WTC11 (cell line): ENCODE measurements around the gene TNS4. TPM values are rescaled to one million over a fixed set of nuclear protein-coding genes. Genes with fewer than 3 reads are reported as not detected.
A peak's percentile ranks its signal among the peaks of the same experiment; 100 is the strongest.

Experiments
- ATAC-seq: fragments of 200-7000 bp; cut with Tn5 transposase; 2 replicates; pipeline ENCODE4 v1.10.0; 2021; ENCODE audit warnings: mild to moderate bottlenecking, moderate library complexity
- CTCF ChIA-PET: fragments of 300-600 bp; sonication (Branson Sonifier 250); formaldehyde crosslinking; loops from one replicate; lab custom pipeline; 2021; ENCODE audit warnings: antibody characterized with exemption; lab: Charles Lee
- POLR2A ChIA-PET: fragments of 350-600 bp; sonication (Branson Sonifier 250); formaldehyde crosslinking; loops from one replicate; lab custom pipeline; 2021; ENCODE audit warnings: antibody characterized with exemption; lab: Charles Lee
- DNase-seq: peaks from one replicate; pipeline ENCODE4 v3.0.0; 2021; ENCODE audit warnings: low spot score
- H3K27ac Mint-ChIP-seq: 2 replicates; pipeline ENCODE4 v1.8.0; 2021; ENCODE audit warnings: mixed read lengths
- H3K27me3 Mint-ChIP-seq: 2 replicates; pipeline ENCODE4 v1.8.0; 2021; ENCODE audit warnings: low read depth, mild to moderate bottlenecking, moderate library complexity, mixed read lengths
- H3K36me3 Mint-ChIP-seq: 2 replicates; pipeline ENCODE4 v1.8.0; 2021; ENCODE audit warnings: mixed read lengths
- H3K4me1 Mint-ChIP-seq: 2 replicates; pipeline ENCODE4 v1.8.0; 2022; ENCODE audit warnings: mixed read lengths
- H3K4me3 Mint-ChIP-seq: 2 replicates; pipeline ENCODE4 v1.8.0; 2021; ENCODE audit warnings: mild to moderate bottlenecking, moderate library complexity, mixed read lengths
- H3K9me3 Mint-ChIP-seq: 2 replicates; pipeline ENCODE4 v1.8.0; 2021; ENCODE audit warnings: mixed read lengths
- CBFB ChIP-seq: sonication (generic); formaldehyde crosslinking; IDR thresholded peaks from 2 replicates; pipeline ENCODE4 v1.8.1; 2022; ENCODE audit warnings: mild to moderate bottlenecking, low read depth, missing genetic modification reagents
- ELF4 ChIP-seq: sonication (generic); formaldehyde crosslinking; IDR thresholded peaks from 2 replicates; pipeline ENCODE4 v1.8.1; 2022; ENCODE audit warnings: low read depth, mild to moderate bottlenecking, moderate library complexity, missing genetic modification reagents
- MXD4 ChIP-seq: fragments of 250-450 bp; sonication (Bioruptor Pico); IDR thresholded peaks from 2 replicates; pipeline ENCODE4 v1.8.0; 2021; ENCODE audit warnings: mild to moderate bottlenecking, moderate library complexity, borderline replicate concordance
- MYBL2 ChIP-seq: sonication (generic); formaldehyde crosslinking; IDR thresholded peaks from 2 replicates; pipeline ENCODE4 v1.8.1; 2023; ENCODE audit warnings: mild to moderate bottlenecking, moderate library complexity, missing genetic modification reagents
- NFYB ChIP-seq: sonication (generic); formaldehyde crosslinking; conservative IDR thresholded peaks from 2 replicates; pipeline ENCODE4 v1.8.0; 2022; ENCODE audit warnings: low read depth, missing genetic modification reagents
- NR1H2 ChIP-seq: sonication (generic); formaldehyde crosslinking; IDR thresholded peaks from 2 replicates; pipeline ENCODE4 v1.9.0; 2021; ENCODE audit warnings: mild to moderate bottlenecking, moderate library complexity, missing genetic modification reagents
- PRRX2 ChIP-seq: fragments of 250-450 bp; sonication (Bioruptor Pico); IDR thresholded peaks from 2 replicates; pipeline ENCODE4 v1.8.0; 2021; ENCODE audit warnings: mild to moderate bottlenecking
- SMAD3 ChIP-seq: sonication (generic); formaldehyde crosslinking; IDR thresholded peaks from 2 replicates; pipeline ENCODE4 v1.8.0; 2022; ENCODE audit warnings: missing genetic modification reagents, mild to moderate bottlenecking, borderline replicate concordance
- TEAD1 ChIP-seq: sonication (generic); formaldehyde crosslinking; IDR thresholded peaks from 2 replicates; pipeline ENCODE4 v1.8.0; 2022; ENCODE audit warnings: mild to moderate bottlenecking, missing genetic modification reagents
- total RNA-seq: library from RNA; stranded (reverse); gene quantifications from 3 replicates; pipeline ENCODE4 v1.2.3, GENCODE V29; 2021
- TF ChIP-seq, protein P1 (sequence below): fragments of 250-450 bp; sonication (Bioruptor Pico); IDR thresholded peaks from 2 replicates; pipeline ENCODE4 v1.9.0; 2021; ENCODE audit warnings: moderate library complexity, mild to moderate bottlenecking, inconsistent platforms, borderline replicate concordance
- TF ChIP-seq, protein P2 (sequence below): fragments of 250-450 bp; sonication (Bioruptor Pico); IDR thresholded peaks from 2 replicates; pipeline ENCODE4 v1.9.0; 2021; ENCODE audit warnings: mild to moderate bottlenecking
- TF ChIP-seq, protein P3 (sequence below): sonication (generic); formaldehyde crosslinking; IDR thresholded peaks from 2 replicates; pipeline ENCODE4 v1.8.0; 2022; ENCODE audit warnings: mild to moderate bottlenecking, missing genetic modification reagents
- TF ChIP-seq, protein P4 (sequence below): sonication (generic); formaldehyde crosslinking; IDR thresholded peaks from 2 replicates; pipeline ENCODE4 v1.8.0; 2022; ENCODE audit warnings: mild to moderate bottlenecking, missing genetic modification reagents
- TF ChIP-seq, protein P5 (sequence below): sonication (generic); formaldehyde crosslinking; IDR thresholded peaks from 2 replicates; pipeline ENCODE4 v1.8.1; 2023; ENCODE audit warnings: mild to moderate bottlenecking, missing genetic modification reagents
- TF ChIP-seq, protein P6 (sequence below): sonication (generic); formaldehyde crosslinking; IDR thresholded peaks from 2 replicates; pipeline ENCODE4 v1.8.1; 2023; ENCODE audit warnings: mild to moderate bottlenecking, moderate library complexity, missing genetic modification reagents

The TNS4 gene
- total RNA-seq, 1 experiment from 2014 or later = 0.87 TPM

DNA sequence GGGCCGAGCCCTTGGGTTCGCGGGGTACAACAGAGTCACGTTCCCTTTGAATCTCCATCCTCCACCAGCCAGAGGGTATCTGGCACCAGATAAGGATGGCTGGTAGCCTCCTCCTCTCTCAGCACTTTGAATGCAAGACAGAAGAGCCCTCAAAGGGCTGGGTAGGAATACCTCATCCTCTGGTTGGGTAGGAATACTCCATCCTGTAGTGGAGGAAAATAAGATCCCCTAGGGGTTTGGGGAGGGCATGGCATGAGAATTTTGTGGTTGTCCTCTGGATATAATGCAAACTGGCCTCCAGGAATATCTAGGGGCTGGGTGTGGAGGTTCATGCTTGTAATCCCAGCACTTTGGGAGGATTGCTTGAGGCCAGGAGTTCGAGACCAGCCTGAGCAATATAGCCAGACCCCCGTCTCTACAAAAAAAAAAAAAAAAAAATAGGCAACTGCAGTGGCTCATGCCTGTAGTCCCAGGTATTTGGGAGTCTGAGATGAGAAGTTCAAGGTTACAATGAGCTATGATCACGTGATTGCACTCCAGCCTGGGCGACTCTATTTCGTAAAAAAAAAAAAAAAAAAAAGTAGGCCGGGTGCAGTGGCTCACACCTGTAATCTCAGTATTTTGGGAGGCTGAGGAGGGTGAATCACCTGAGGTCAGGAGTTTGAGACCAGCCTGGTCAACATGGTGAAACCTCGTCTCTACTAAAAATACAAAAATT is 55.5 kb downstream of the TNS4 start:
- peaks cover 12% of the 10 kb centered on the region for H3K27me3 Mint-ChIP-seq
- ATAC-seq = no peak
- H3K4me1 Mint-ChIP-seq = peaks cover 51% of the 10 kb centered on the region
- H3K27ac Mint-ChIP-seq = no peak overlapping the region
- no peak for TF ChIP-seq NFYB
- TF ChIP-seq MYBL2 (CRISPR knock-in tag) = no peak
- no peak for TF ChIP-seq NR1H2 (CRISPR knock-in tag)
- no peak for TF ChIP-seq CBFB (CRISPR knock-in tag)
- TF ChIP-seq, protein P1, sequence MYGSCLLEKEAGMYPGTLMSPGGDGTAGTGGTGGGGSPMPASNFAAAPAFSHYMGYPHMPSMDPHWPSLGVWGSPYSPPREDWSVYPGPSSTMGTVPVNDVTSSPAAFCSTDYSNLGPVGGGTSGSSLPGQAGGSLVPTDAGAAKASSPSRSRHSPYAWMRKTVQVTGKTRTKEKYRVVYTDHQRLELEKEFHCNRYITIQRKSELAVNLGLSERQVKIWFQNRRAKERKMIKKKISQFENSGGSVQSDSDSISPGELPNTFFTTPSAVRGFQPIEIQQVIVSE = no peak
- no peak for TF ChIP-seq PRRX2 (CRISPR knock-in tag)
- TF ChIP-seq, protein P2, sequence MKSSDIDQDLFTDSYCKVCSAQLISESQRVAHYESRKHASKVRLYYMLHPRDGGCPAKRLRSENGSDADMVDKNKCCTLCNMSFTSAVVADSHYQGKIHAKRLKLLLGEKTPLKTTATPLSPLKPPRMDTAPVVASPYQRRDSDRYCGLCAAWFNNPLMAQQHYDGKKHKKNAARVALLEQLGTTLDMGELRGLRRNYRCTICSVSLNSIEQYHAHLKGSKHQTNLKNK (CRISPR knock-in tag) = no peak
- TF ChIP-seq ELF4 (CRISPR knock-in tag) = no peak
- TF ChIP-seq, protein P3, sequence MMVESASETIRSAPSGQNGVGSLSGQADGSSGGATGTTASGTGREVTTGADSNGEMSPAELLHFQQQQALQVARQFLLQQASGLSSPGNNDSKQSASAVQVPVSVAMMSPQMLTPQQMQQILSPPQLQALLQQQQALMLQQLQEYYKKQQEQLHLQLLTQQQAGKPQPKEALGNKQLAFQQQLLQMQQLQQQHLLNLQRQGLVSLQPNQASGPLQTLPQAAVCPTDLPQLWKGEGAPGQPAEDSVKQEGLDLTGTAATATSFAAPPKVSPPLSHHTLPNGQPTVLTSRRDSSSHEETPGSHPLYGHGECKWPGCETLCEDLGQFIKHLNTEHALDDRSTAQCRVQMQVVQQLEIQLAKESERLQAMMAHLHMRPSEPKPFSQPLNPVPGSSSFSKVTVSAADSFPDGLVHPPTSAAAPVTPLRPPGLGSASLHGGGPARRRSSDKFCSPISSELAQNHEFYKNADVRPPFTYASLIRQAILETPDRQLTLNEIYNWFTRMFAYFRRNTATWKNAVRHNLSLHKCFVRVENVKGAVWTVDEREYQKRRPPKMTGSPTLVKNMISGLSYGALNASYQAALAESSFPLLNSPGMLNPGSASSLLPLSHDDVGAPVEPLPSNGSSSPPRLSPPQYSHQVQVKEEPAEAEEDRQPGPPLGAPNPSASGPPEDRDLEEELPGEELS (CRISPR knock-in tag) = no peak
- TF ChIP-seq, protein P4, sequence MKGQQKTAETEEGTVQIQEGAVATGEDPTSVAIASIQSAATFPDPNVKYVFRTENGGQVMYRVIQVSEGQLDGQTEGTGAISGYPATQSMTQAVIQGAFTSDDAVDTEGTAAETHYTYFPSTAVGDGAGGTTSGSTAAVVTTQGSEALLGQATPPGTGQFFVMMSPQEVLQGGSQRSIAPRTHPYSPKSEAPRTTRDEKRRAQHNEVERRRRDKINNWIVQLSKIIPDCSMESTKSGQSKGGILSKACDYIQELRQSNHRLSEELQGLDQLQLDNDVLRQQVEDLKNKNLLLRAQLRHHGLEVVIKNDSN (CRISPR knock-in tag) = no peak
- TF ChIP-seq TEAD1 (CRISPR knock-in tag) = no peak
- no peak for TF ChIP-seq SMAD3 (CRISPR knock-in tag)
- TF ChIP-seq MXD4 = no peak
- H3K4me3 Mint-ChIP-seq = peak overlapping the region; percentile 83
- H3K9me3 Mint-ChIP-seq = no peaks in the 10 kb centered on the region
- DNase-seq = no peak
- CTCF ChIA-PET = interaction anchor here (0.6 to 17.3 kb wide), 11 partner anchors 9 to 132 kb away, joined by 3 to 293 read pairs (median 4); partner anchors contain the start of gene GJD3
- H3K36me3 Mint-ChIP-seq = no peaks in the 10 kb centered on the region
- POLR2A ChIA-PET = interaction anchor here (0.5 to 0.6 kb wide), 2 partner anchors 37 to 55 kb away, joined by 3 to 6 read pairs; no protein-coding TSS in a partner anchor

DNA sequence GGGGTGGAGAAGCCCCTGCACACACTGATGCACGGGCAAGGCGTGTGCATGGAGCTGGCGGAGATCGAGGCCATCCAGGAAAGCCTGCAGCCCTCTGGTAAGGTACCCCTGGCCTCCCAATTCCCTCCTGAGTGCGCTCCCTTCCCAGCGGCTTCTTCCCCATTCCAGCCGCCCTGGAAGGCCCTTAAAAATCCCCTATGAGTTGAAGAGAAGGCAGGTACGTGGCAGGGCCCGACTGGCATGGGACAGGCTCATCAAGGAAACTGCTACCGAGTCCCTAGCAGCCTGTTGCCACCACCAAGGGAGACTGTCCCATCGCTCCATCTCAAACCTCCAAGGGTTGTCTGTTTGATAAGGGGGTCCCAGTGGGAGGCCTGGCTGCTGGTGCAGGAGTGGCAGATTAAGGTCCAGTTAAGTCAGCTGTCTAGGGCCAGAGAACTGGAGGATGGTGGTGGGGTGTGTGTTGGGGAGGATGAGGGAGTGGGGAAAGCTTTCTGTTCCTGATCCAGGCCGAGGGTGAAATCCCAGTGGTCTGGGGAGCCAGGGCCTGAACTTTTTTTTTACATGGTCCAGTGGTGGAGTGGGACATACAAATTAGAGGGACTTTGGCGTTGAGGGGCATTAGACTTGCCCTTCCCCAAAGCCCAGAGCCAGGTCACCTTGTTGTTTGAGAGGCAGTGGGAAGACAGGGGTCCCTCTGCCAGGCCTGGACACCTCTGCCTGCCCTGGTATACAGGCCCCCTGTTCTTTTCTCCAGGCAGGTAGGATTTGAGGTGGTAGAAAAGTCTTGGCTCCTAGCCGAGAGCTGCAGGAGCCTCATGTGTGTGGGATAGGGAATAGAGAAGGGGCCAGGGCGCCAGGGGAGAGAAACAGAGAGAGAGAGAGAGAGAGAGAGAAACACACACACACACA is 57.2 kb downstream of the TNS4 start:
- CTCF ChIA-PET = interaction anchor here (0.5 to 17.3 kb wide), 21 partner anchors 7 to 714 kb away, joined by 3 to 293 read pairs (median 4); partner anchors contain the start of genes GJD3 and TOP2A
- TF ChIP-seq, protein P5, sequence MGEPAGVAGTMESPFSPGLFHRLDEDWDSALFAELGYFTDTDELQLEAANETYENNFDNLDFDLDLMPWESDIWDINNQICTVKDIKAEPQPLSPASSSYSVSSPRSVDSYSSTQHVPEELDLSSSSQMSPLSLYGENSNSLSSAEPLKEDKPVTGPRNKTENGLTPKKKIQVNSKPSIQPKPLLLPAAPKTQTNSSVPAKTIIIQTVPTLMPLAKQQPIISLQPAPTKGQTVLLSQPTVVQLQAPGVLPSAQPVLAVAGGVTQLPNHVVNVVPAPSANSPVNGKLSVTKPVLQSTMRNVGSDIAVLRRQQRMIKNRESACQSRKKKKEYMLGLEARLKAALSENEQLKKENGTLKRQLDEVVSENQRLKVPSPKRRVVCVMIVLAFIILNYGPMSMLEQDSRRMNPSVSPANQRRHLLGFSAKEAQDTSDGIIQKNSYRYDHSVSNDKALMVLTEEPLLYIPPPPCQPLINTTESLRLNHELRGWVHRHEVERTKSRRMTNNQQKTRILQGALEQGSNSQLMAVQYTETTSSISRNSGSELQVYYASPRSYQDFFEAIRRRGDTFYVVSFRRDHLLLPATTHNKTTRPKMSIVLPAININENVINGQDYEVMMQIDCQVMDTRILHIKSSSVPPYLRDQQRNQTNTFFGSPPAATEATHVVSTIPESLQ (CRISPR knock-in tag) = no peak
- TF ChIP-seq, protein P6, sequence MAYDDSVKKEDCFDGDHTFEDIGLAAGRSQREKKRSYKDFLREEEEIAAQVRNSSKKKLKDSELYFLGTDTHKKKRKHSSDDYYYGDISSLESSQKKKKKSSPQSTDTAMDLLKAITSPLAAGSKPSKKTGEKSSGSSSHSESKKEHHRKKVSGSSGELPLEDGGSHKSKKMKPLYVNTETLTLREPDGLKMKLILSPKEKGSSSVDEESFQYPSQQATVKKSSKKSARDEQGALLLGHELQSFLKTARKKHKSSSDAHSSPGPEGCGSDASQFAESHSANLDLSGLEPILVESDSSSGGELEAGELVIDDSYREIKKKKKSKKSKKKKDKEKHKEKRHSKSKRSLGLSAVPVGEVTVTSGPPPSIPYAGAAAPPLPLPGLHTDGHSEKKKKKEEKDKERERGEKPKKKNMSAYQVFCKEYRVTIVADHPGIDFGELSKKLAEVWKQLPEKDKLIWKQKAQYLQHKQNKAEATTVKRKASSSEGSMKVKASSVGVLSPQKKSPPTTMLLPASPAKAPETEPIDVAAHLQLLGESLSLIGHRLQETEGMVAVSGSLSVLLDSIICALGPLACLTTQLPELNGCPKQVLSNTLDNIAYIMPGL = 0 out of 2 replicates have a peak, but pooled peaks have one; percentile 0
- TF ChIP-seq, all 79 proteins: peak for 1
- Mint-ChIP-seq H3K27ac (no peak overlapping the region), H3K27me3 (peaks cover 12% of the 10 kb centered on the region), H3K9me3 (no peaks in the 10 kb centered on the region), H3K4me1 (peaks cover 46% of the 10 kb centered on the region), H3K36me3 (no peaks in the 10 kb centered on the region), H3K4me3 (peak overlapping the region; percentile 83)
- DNase-seq (no peak), ATAC-seq (peak; percentile 2; the same call in 1 of the 2 replicates)
- POLR2A ChIA-PET = interaction anchor here (0.7 to 1.2 kb wide), 5 partner anchors 16 to 46 kb away, joined by 4 to 5 read pairs (median 4); partner anchors contain the start of gene TOP2A
